Activated CD4-positive, alpha-beta T cell treated with anti-CD3 and anti-CD28 coated beads, Interleukin-2, amount 50 U/mL, for 4 hours (primary cell): ENCODE measurements around the gene ARHGAP33.

Experiments
- DNase-seq, 2 experiments: peaks; one replicate each; pipeline ENCODE4 v3.0.0-alpha.2; 2020

ARHGAP33 gene

GRCh38 chr19:35779033-35779432 lies 3.7 kb downstream of the ARHGAP33 start:
- no peak for DNase-seq

GRCh38 chr19:35780058-35780457 lies 4.7 kb downstream of the ARHGAP33 start:
- DNase-seq = no peak

- DNase-seq = no peak
Observed at GRCh38 chr19:35780717-35781116, 5.4 kb downstream of the ARHGAP33 start.

GRCh38 chr19:35781650-35782049 lies 6.3 kb downstream of the ARHGAP33 start:
- DNase-seq = no peak

- DNase-seq = no peak
Observed at GRCh38 chr19:35782589-35782988, 7.2 kb downstream of the ARHGAP33 start.

GRCh38 chr19:35783469-35784434 lies 8.4 kb downstream of the ARHGAP33 start:
- DNase-seq = no peak

- no peak for DNase-seq
Observed at GRCh38 chr19:35784503-35785338, 9.4 kb downstream of the ARHGAP33 start.

GRCh38 chr19:35785339-35785627 lies 9.9 kb downstream of the ARHGAP33 start:
- DNase-seq = no peak

- DNase-seq = no peak
Observed at GRCh38 chr19:35786299-35787160, 11.2 kb downstream of the ARHGAP33 start.

- no peak for DNase-seq
Observed at GRCh38 chr19:35787227-35787799, 11.9 kb downstream of the ARHGAP33 start.

GRCh38 chr19:35788205-35788960 lies 13.0 kb downstream of the ARHGAP33 start:
- no peak for DNase-seq

GRCh38 chr19:35789195-35789977 lies 14.0 kb downstream of the ARHGAP33 start:
- DNase-seq = no peak

GRCh38 chr19:35789978-35790944 lies 14.9 kb downstream of the ARHGAP33 start:
- DNase-seq = no peak

GRCh38 chr19:35790981-35791813 lies 15.8 kb downstream of the ARHGAP33 start:
- DNase-seq = no peak

- DNase-seq = no peak
Observed at GRCh38 chr19:35791814-35792279, 16.5 kb downstream of the ARHGAP33 start.

GRCh38 chr19:35792312-35792711 lies 16.9 kb downstream of the ARHGAP33 start:
- no peak for DNase-seq

- DNase-seq = no peak
Observed at GRCh38 chr19:35792888-35793287, 17.5 kb downstream of the ARHGAP33 start.

GRCh38 chr19:35793381-35794165 lies 18.2 kb downstream of the ARHGAP33 start:
- no peak for DNase-seq
